Fibroblast of skin of back (primary cell): ENCODE measurements around the gene WASHC2C. TPM values are rescaled to one million over a fixed set of nuclear protein-coding genes. Genes with fewer than 3 reads are reported as not detected.
"Not testable (repeated sequence)": the region's sequence is repeated elsewhere in the genome, so short reads cannot be mapped to it uniquely, and the experiment has no call there.

ENCODE experiments used
- DNase-seq: peaks from one replicate; pipeline ENCODE4 v3.0.0-alpha.2; 2013
- polyA plus RNA-seq, 2 experiments: library from polyadenylated mRNA; unstranded; fragments of 120-200 nt; gene quantifications; one replicate each; pipeline ENCODE4 v1.2.1, GENCODE V29; 2013; ENCODE audit not compliant: insufficient read length in 2 of 2

The WASHC2C gene
- polyA plus RNA-seq (2013, experiment 1 of 2; ENCODE audit: insufficient read length) = 23.6 TPM
- 29.6 TPM for polyA plus RNA-seq (2013, experiment 2 of 2; ENCODE audit: insufficient read length)

DNA sequence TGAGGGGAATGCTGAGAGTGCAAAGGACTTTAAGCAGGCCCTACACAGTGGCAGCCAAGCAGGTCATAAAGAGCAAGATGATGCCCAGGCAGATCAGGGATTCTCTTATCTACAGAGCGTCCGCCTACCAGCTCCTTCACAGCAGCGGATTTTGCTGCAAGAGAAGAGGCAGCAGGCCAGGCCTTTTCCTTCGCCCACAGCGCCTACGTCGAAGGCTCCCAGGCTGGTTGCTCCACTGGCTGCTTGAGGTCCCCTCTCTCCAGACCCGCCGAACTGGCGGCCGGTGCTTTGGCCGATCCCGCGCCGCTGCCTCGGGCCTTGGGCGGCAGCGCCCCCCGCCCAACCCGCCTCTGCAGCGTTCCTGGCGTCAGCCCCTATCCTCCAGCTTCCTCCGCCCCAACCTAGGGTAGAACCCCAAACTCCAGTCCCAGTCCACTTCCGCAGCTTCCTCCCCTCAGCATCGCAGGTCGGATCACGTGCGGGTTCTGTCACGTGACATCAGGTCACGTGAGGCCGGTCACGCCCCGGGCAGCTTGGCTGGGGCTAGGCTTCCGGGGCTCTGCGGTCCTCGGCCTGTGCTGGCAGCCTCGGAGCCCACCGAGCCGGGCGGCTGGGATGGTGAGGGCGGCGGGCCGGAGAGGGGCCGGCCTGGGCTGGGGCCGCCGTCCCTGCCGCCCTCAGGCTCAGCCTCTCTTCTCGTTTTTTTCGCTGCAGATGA lies at the start of gene WASHC2C:
Gene WASHC2C, plus strand, starts transcription at position 564 of the 718 bp plus-strand sequence. Its CDS starts 52 bp downstream, at position 616.
- peak; percentile 88 for DNase-seq

DNA sequence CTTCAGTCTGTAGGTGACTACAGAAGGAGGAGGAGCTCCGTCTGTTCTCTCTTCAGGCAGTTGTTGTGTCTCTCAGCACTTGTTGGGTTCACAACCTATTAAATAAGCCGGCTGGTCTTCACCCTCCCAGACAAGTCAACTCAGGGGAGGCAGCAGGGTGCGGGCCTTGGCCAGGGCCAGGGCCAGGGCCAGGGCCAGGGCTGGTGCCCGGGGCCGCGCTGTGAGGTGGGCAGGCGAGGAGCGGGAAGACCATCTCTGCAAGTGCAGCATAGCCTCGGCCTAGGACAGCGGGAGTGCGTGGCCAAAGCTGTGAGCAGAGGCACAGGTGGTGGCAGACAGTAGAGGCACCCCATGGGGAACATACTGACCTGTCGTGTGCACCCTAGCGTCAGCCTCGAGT lies 48.6 kb upstream of the WASHC2C start:
- DNase-seq = not testable (repeated sequence)

GRCh38 chr10:45710200-45710796 lies 16.8 kb upstream of the WASHC2C start:
- peak; percentile 12 for DNase-seq

GRCh38 chr10:45711223-45711622 lies 15.8 kb upstream of the WASHC2C start:
- not testable (repeated sequence) for DNase-seq

DNA sequence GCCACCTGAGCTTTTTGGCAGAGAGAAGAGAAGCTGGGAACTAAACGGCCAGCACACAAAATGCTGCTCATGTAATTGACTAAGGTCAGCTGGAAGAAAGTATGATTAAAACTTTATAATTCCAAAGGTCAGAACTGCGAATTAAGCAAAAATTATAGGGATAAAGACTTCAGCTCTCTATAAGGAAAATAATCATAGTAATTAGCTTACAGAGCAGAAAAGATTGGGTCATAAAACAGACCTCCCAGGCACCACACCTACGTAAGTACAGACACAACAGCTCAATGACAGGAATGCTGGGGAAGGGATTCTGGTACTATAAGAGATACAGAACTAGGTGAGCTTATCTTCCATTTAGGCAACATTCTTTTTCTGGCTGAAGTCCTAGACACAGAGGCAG lies 10.0 kb upstream of the WASHC2C start:
- not testable (repeated sequence) for DNase-seq

DNA sequence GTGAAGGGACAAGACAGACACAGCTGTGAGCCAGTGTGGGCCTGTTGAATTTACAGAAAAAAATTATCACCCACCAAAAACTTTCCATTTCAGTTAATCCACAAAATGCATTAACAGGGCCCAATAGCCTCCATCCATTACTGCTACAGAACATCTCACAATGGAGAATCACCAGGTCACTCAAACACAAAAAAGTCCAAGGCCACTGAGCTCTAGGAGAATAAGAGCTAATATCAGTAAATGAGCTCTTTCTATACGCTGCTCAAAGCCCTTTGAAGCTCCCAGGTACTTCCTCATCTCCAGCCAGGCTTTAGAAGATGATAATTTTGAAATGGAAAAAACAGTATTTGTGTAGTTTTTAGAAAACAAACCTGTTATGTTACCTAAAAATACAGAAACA lies 9.4 kb upstream of the WASHC2C start:
- not testable (repeated sequence) for DNase-seq

- not testable (repeated sequence) for DNase-seq
These were observed 5.6 kb upstream of the WASHC2C start for GRCh38 chr10:45721503-45721902.

DNA sequence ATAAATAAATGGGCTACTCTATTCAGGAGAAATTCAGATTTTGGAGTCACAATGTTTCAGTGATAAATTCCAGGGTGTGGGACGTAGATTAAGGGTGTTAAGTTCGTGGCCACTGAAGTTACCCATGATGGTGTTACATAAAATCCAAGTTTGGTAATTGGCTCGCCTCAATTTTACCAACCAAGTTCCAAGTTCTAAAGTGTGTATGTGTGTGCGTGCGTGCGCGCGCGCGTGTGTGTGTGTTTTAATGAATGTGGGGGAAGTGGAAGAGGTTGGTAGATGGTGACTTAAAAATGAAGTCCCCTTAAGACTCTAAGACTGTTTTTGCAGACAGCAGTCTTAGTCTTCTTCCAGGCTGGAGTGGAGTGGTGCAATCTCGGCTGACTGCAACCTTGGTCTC lies 3.2 kb upstream of the WASHC2C start:
- not testable (repeated sequence) for DNase-seq

DNA sequence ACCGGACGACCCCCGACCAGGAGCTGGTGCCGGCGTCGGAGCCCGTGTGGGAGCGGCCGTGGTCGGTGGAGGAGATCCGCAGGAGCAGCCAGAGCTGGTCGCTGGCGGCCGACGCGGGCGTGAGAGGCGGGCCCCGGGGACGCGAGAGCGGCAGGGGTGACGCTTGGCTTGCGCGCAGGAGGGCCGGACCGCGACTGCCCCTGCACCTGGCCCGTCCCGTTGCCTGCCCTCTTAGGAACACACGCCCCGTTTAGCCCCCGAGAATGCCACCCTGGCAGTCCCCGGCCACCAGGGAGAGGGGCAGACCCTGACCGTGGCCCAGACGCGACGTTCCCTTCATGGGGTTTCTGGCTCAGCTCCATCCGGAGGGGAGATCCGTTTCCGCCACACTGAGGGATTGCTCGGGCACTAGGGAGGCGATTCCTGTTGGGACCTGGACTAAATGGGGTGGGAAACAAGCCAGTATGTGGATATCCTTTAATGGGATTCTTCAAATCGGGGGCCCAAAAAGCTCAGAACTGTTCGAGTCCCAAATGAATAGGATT lies 427 bp downstream of the WASHC2C start:
- not testable (repeated sequence) for DNase-seq

- not testable (repeated sequence) for DNase-seq
These were observed 7.4 kb downstream of the WASHC2C start for GRCh38 chr10:45734449-45734848.

GRCh38 chr10:45734867-45735266 lies 7.8 kb downstream of the WASHC2C start:
- DNase-seq = not testable (repeated sequence)

DNA sequence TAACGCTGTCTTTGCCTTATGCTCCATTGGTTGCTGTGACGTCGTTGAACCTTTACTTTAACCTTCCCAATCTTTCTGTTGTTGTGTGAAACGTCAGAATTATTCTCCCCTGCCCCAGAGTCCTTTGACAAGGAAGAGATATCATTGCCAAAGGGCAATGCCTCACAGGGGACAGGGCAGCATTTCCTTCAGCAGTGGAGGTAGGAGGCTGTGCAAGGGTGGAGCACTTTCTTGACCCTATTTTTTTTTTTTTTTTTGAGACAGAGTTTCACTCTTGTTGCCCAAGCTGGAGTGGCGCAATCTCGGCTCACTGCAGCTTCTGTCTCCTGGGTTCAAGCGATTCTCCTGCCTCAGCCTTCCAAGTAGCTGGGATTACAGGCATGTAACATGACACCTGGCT lies 14.5 kb downstream of the WASHC2C start:
- not testable (repeated sequence) for DNase-seq

- not testable (repeated sequence) for DNase-seq
These were observed 14.9 kb downstream of the WASHC2C start for GRCh38 chr10:45742014-45742413.

- not testable (repeated sequence) for DNase-seq
These were observed 24.1 kb downstream of the WASHC2C start for GRCh38 chr10:45751141-45751540.

GRCh38 chr10:45752210-45752609 lies 25.1 kb downstream of the WASHC2C start:
- DNase-seq = not testable (repeated sequence)

GRCh38 chr10:45753979-45754495 lies 27.0 kb downstream of the WASHC2C start:
- peak; percentile 2 for DNase-seq

GRCh38 chr10:45755083-45755482 lies 28.0 kb downstream of the WASHC2C start:
- not testable (repeated sequence) for DNase-seq

DNA sequence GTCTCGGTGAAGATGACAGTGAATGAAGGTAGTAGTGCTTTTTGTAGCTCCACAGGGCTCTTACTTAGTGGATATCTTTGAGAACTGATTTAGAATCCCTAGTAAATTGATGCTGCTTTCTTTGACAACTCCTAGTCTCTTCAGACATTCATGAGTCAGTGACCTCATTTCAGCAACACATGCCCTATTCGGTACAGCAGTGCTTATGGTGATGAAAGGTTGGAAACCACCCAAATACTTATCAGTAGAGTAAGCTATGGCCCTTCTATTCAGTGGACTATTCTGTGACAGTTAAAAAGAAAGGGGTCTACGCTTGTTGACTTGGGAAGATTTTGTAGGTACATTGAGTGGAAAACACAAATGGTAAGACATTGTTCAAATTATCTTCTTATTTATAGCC lies 29.0 kb downstream of the WASHC2C start:
- not testable (repeated sequence) for DNase-seq

DNA sequence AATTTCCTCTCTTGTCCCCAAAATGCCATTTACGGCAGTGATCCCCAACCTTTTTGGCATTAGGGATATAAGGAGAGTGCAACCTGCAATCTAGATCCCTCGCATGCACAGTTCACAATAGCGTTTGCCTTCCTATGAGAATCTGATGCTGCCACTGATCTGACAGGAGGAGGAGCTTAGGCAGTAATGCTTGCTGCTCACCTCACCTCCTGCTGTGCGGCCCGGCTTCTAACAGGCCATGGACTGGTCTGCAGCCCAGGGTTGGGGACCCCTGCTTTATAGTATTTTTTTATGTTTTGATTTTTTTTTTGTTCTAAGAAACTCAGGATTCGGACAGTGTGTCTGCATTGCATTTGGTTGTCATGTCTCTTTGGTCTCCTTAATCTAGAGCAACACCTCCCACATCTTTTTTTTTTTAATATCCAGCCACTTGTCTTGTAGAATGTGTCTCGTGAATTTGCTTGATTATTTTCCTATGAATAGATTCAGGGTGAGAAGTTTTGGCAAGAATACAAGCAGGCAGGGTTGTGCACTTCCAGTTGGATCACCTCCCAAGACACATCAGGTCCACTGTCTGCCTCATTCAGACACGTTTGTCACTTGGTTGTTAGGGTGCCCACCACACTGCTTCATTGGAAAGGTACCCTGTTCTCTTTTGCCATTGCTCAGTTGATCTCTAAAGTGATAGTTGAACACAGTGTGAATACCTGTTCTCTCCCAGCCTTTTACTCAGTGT lies 30.8 kb downstream of the WASHC2C start:
- not testable (repeated sequence) for DNase-seq

DNA sequence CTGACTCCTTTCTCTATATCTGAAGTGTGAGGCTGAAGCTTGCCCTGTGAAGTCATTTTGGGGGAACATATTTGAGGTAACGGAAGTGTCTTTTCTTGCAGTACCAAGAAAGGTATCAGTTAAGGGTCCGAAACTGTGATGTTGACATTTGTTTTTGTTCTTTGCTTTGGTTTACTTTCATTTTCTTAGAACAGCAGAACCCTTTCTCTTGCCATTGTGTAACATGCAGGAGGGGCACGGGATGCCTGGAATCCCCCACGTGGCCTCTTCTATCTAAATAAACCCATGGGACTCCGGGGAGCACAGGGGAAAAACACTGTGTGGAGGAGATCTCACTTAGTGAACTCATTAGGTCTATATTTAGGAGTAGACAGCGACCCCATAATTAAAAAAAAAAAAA lies 34.6 kb downstream of the WASHC2C start:
- DNase-seq = not testable (repeated sequence)

DNA sequence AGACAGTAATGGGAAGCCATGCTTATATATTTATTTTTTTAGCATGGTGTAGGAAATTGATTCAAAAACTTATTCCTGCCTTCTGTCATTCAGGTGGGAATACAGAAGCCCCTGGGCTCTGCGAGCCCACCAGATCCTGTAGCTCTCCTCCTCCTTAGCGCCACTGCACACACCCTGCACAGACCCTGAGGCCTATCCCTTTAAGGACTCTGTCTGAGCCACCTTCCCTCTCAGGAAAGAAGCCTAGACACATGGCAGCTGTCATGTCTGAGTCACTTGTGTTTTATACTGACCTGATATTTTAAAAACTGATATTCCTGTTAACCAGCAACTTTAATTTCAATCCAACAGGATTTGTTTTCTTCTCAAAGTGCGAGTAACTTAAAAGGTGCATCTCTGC lies 36.0 kb downstream of the WASHC2C start:
- not testable (repeated sequence) for DNase-seq

DNA sequence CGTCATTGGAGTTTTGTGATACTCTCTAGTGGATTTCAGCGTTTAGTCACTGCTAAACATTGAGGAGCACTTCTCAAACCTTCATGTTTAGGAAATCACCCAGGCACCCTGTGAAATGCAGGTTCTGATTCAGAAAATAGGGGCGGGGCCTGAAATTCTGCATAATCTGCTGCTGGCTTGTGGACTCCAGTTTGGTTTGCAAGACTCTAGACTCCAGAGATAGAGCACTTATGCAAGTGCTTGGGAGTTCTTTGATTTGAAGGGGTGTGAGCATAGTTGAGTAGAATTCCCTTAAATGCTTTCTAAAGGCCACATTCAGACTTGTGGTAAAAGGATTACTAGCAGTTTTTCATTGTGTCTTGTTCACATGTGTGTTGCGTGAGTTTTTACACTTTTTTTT lies 41.3 kb downstream of the WASHC2C start:
- DNase-seq = not testable (repeated sequence)
